Endothelial cell of umbilical vein (primary cell): ENCODE results near the gene PKD1. TPM values are rescaled to one million over a fixed set of nuclear protein-coding genes. Genes with fewer than 3 reads are reported as not detected.

ENCODE experiments used
- BruUV-seq: library from RNA; stranded (reverse); fragments of 400-500 nt; replicated peaks from 2 replicates; lab custom pipeline; 2021; lab: Mats Ljungman, UMichigan
- CTCF ChIA-PET: fragments of 300-600, 350-600 bp; sonication (Branson Sonifier 250); formaldehyde crosslinking; loops from one replicate; lab custom pipeline; 2021; ENCODE audit warnings: antibody characterized with exemption, inconsistent platforms; lab: Charles Lee
- POLR2A ChIA-PET: fragments of 300-600, 350-600 bp; sonication (Branson Sonifier 250); formaldehyde crosslinking; loops from one replicate; lab custom pipeline; 2021; ENCODE audit warnings: antibody characterized with exemption, inconsistent platforms; lab: Charles Lee
- DNase-seq: peaks from one replicate; pipeline ENCODE4 v3.0.0-alpha.2; 2011; ENCODE audit warnings: low read depth, low spot score
- FAIRE-seq: peaks from 2 replicates; lab custom pipeline; 2011; peaks lifted over from hg19 to GRCh38; lab: Jason Lieb, UNC
- H2AFZ ChIP-seq: 2 replicates; pipeline ENCODE4 v1.6.0; 2012; ENCODE audit warnings: low read depth, low read length, control low read depth, inconsistent platforms
- H3K27ac ChIP-seq: 2 replicates; pipeline ENCODE4 v1.5.1; 2011; ENCODE audit warnings: low read depth, mild to moderate bottlenecking, control low read depth, low read length, moderate library complexity; ENCODE audit not compliant: insufficient read depth
- H3K27me3 ChIP-seq, 2 experiments: 2 replicates each; pipeline versions ENCODE4 v1.6.0 to v1.6.1; 2011; ENCODE audit warnings: low read length in 2 of 2, mixed read lengths in 1 of 2; ENCODE audit not compliant: control insufficient read depth in 2 of 2, insufficient read depth in 2 of 2
- H3K36me3 ChIP-seq, 2 experiments: 2 replicates in 1 of 2; 3 replicates in 1 of 2; pipeline ENCODE4 v1.5.1; 2011; ENCODE audit warnings: low read length in 2 of 2, mild to moderate bottlenecking in 1 of 2, moderate library complexity in 1 of 2; ENCODE audit not compliant: control insufficient read depth in 2 of 2, insufficient read depth in 2 of 2; ENCODE audit errors: extremely low read depth in 1 of 2
- H3K4me1 ChIP-seq: 3 replicates; pipeline ENCODE4 v1.5.1; 2011; ENCODE audit warnings: mild to moderate bottlenecking, low read length; ENCODE audit not compliant: control insufficient read depth, insufficient read depth; ENCODE audit errors: extremely low read depth
- H3K4me2 ChIP-seq: 2 replicates; pipeline ENCODE4 v1.6.1; 2011; ENCODE audit warnings: low read length, control low read depth, mixed read lengths; ENCODE audit not compliant: insufficient read depth
- H3K4me3 ChIP-seq, 3 experiments: fragments of 200-600 bp in 1 of 3; sonication (generic), shearing (Covaris generic) in 1 of 3; replicated peaks in 1 of 3; 2 replicates each; pipeline ENCODE4 v1.5.1; 2011 to 2016; ENCODE audit warnings: control low read depth in 3 of 3, low read length in 3 of 3, mild to moderate bottlenecking in 2 of 3, inconsistent platforms in 1 of 3, low read depth in 1 of 3, moderate library complexity in 1 of 3; ENCODE audit not compliant: insufficient read depth in 1 of 3
- H3K79me2 ChIP-seq: 2 replicates; pipeline ENCODE4 v1.6.0; 2012; ENCODE audit warnings: low read length, inconsistent platforms; ENCODE audit not compliant: control insufficient read depth, insufficient read depth
- H3K9ac ChIP-seq: replicated peaks from 2 replicates; pipeline ENCODE3; 2011; ENCODE audit warnings: low read length, control low read depth; ENCODE audit not compliant: insufficient read depth; ENCODE audit errors: extremely low read depth
- H3K9me1 ChIP-seq: replicated peaks from 3 replicates; pipeline ENCODE4 v1.6.0; 2011; ENCODE audit warnings: mild to moderate bottlenecking, low read length; ENCODE audit not compliant: control insufficient read depth, insufficient read depth; ENCODE audit errors: extremely low read depth
- H3K9me3 ChIP-seq: replicated peaks from 2 replicates; pipeline ENCODE4 v1.5.1; 2012; ENCODE audit warnings: low read length, inconsistent platforms; ENCODE audit not compliant: control insufficient read depth, insufficient read depth
- H4K20me1 ChIP-seq: replicated peaks from 2 replicates; pipeline ENCODE3; 2011; ENCODE audit warnings: mild to moderate bottlenecking, low read length; ENCODE audit not compliant: control insufficient read depth, insufficient read depth; ENCODE audit errors: extremely low read depth
- EZH2 ChIP-seq: IDR thresholded peaks from 2 replicates; pipeline ENCODE4 v1.6.1; 2012; ENCODE audit warnings: borderline replicate concordance, low read depth, mild to moderate bottlenecking, moderate library complexity, low read length, inconsistent platforms; ENCODE audit not compliant: severe bottlenecking
- FOS ChIP-seq: IDR thresholded peaks from 2 replicates; pipeline ENCODE4 v1.6.1; 2011; ENCODE audit warnings: mild to moderate bottlenecking, low read length, moderate library complexity, borderline replicate concordance; ENCODE audit not compliant: insufficient read depth
- GATA2 ChIP-seq: IDR thresholded peaks from 2 replicates; pipeline ENCODE4 v1.7.0; 2011; ENCODE audit warnings: low read depth, mild to moderate bottlenecking, moderate library complexity, mixed read lengths, low read length; ENCODE audit not compliant: insufficient read length, insufficient read depth
- JUN ChIP-seq: IDR thresholded peaks from 2 replicates; pipeline ENCODE4 v1.6.1; 2011; ENCODE audit warnings: borderline replicate concordance, low read depth; ENCODE audit not compliant: insufficient read length, insufficient read depth
- MYC ChIP-seq: IDR thresholded peaks from one replicate; pipeline ENCODE4 v1.6.1; 2011; ENCODE audit warnings: mild to moderate bottlenecking, low read depth, low read length
- POLR2A ChIP-seq: IDR thresholded peaks from 2 replicates; pipeline ENCODE4 v1.6.1; 2012; ENCODE audit warnings: low read depth, mild to moderate bottlenecking, control low read depth, low read length
- POLR2AphosphoS5 ChIP-seq: IDR thresholded peaks from 2 replicates; pipeline ENCODE4 v1.6.1; 2012; ENCODE audit warnings: low read depth, mild to moderate bottlenecking, control low read depth, low read length, moderate library complexity; ENCODE audit not compliant: insufficient read depth
- dilution Hi-C: fragments of 300-500 bp; cut with MboI; formaldehyde crosslinking; loops from one replicate; pipeline ENCODE4 v1.15.0; 2019; ENCODE audit warnings: low sequenced_read_pairs; ENCODE audit not compliant: extremely low pct_ligation_motif_present
- intact Hi-C: fragments of 100-400 bp; cut with micrococcal nuclease; formaldehyde crosslinking; loops from one replicate; pipeline ENCODE4 v1.10.0; 2022
- polyA plus RNA-seq, 4 experiments: library from polyadenylated mRNA; depleted of rRNA in 3 of 4; stranded (reverse) in 3 of 4; unstranded in 1 of 4; fragments of >200 nt; gene quantifications; 2 replicates each; pipeline versions ENCODE4 v1.2.1 to v1.2.3, GENCODE V29; 2011 to 2012; ENCODE audit warnings: missing spikeins in 1 of 4
- total RNA-seq: library from RNA; stranded (reverse); gene quantifications from 2 replicates; pipeline ENCODE4 v1.2.3, GENCODE V29; 2021
- TF ChIP-seq, protein P1 (sequence below): IDR thresholded peaks from 2 replicates; pipeline ENCODE4 v1.6.1; 2011; ENCODE audit not compliant: insufficient read depth, insufficient read length
- TF ChIP-seq, protein P2 (sequence below), 2 donors: IDR thresholded peaks; 1 replicate in 1 of 2; 2 replicates in 1 of 2; pipeline ENCODE4 v1.5.1; 2011; ENCODE audit warnings: low read length in 2 of 2, mild to moderate bottlenecking in 2 of 2, moderate library complexity in 2 of 2, control low read depth in 1 of 2, inconsistent platforms in 1 of 2, low read depth in 1 of 2; ENCODE audit not compliant: insufficient read depth in 1 of 2; ENCODE audit errors: extremely low read depth in 1 of 2

Gene PKD1
- total and polyA plus RNA-seq, 2 donors (not counting 3 experiments of a cell fraction or from before 2014, with no cell fraction given): 52.5 to 102 TPM

DNA sequence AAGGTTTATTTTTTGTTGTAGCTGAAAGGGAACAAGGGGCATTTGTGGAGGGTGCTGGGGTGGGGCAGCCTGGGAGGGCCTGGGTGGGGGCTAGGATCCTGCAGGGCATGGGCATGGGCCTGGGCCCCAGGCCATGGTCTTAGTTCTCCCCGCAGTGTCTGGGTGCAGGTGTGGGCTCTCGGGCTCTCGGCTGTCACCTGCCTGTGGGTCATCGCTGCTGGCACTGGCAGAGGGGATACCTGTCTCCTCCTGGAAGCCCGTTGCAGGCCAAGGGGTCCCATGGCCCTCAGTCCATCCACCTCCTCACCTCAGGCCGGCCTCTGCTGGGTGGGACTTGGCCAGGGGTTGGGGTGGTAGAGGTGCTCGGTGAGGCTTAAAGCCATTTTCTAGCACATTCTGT lies 57.6 kb downstream of the PKD1 start:
- Histone ChIP-seq H3K9me1 (no peaks in the 10 kb centered on the region), H3K4me3 (no peak overlapping the region), H3K9ac (no peak overlapping the region), H3K4me2 (no peak overlapping the region), H3K27ac (no peak overlapping the region), H3K79me2 (no peaks in the 10 kb centered on the region), H3K27me3 (no peaks in the 10 kb centered on the region), H3K9me3 (no peaks in the 10 kb centered on the region), H3K36me3 (peaks cover 2 to 56% of the 10 kb centered on the region in 2 experiments), H4K20me1 (no peaks in the 10 kb centered on the region), H3K4me1 (no peaks in the 10 kb centered on the region), H2AFZ (no peak overlapping the region)
- DNase-seq: no peak
- FAIRE-seq: no peak
- dilution Hi-C loops: no loop called here
- ChIA-PET POLR2A (no interaction called here), CTCF (interaction anchor here (1.2 kb wide), 1 partner anchor 62 kb away, joined by 4 read pairs; no protein-coding TSS in a partner anchor)
- intact Hi-C loops: no loop called here
- no TSS peak for BruUV-seq
- TF ChIP-seq FOS (no peak), EZH2 (no peak), POLR2A (no peak), GATA2 (no peak), MYC (no peak), POLR2AphosphoS5 (no peak), JUN (no peak)
- TF ChIP-seq, protein P1, sequence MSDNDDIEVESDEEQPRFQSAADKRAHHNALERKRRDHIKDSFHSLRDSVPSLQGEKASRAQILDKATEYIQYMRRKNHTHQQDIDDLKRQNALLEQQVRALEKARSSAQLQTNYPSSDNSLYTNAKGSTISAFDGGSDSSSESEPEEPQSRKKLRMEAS: no peak
- TF ChIP-seq, protein P2, sequence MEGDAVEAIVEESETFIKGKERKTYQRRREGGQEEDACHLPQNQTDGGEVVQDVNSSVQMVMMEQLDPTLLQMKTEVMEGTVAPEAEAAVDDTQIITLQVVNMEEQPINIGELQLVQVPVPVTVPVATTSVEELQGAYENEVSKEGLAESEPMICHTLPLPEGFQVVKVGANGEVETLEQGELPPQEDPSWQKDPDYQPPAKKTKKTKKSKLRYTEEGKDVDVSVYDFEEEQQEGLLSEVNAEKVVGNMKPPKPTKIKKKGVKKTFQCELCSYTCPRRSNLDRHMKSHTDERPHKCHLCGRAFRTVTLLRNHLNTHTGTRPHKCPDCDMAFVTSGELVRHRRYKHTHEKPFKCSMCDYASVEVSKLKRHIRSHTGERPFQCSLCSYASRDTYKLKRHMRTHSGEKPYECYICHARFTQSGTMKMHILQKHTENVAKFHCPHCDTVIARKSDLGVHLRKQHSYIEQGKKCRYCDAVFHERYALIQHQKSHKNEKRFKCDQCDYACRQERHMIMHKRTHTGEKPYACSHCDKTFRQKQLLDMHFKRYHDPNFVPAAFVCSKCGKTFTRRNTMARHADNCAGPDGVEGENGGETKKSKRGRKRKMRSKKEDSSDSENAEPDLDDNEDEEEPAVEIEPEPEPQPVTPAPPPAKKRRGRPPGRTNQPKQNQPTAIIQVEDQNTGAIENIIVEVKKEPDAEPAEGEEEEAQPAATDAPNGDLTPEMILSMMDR (IDR thresholded peaks at IDR 0.05; ENCODE audit: extremely low read depth in 1 of 2, insufficient read depth in 1 of 2, low read depth in 1 of 2, low read length in 2 of 2): no peak
